ENCODE results near the gene MLANA. TPM values are rescaled to one million over a fixed set of nuclear protein-coding genes. Genes with fewer than 3 reads are reported as not detected.

The MLANA gene
- polyA plus RNA-seq, 1 donor from 2014 or later, result not detected

DNA sequence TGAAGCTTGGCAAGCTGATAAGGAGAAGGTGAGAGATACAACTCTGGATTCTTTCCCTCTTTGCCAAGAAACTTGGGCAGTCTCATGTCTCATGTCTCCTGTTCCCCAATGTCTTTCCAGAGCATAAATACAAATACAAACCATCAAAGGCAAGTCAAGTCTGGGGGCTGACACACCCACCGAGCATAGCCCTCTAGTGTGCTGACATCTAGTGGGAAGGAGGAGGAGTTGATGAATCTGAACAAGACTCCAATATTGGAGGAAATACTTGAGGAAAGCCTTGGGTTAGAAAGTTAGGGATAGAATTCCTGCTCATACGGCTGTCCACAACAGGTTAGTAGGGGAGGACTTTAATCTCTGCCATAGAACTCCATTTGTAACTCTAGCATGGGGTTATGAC lies 8.6 kb downstream of the MLANA start:
- no peaks in the 10 kb centered on the region for H3K9me3 ChIP-seq (ENCODE audit: low read length)
- no peaks in the 10 kb centered on the region for H3F3A ChIP-seq (ENCODE audit: insufficient read depth, low read length, poor library complexity, severe bottlenecking)
- H3K36me3 ChIP-seq (ENCODE audit: insufficient read depth, low read length), result no peaks in the 10 kb centered on the region
- no peaks in the 10 kb centered on the region for H3K27me3 ChIP-seq (ENCODE audit: insufficient read depth, low read depth, low read length)
- H3K9me2 ChIP-seq (ENCODE audit: insufficient read depth, low read length), result no peaks in the 10 kb centered on the region
- H3K4me2 ChIP-seq (ENCODE audit: low read length), result no peak overlapping the region
- H4K20me1 ChIP-seq (ENCODE audit: insufficient read depth), result no peaks in the 10 kb centered on the region
- TF ChIP-seq POLR2AphosphoS5 (IDR thresholded peaks at IDR 0.05), result no peak
- no peak overlapping the region for H2AFZ ChIP-seq (ENCODE audit: low read depth, low read length)
- no peaks in the 10 kb centered on the region for H3K79me2 ChIP-seq (replicated peaks; ENCODE audit: insufficient read depth, low read length)
- no peak overlapping the region for H3K9ac ChIP-seq (ENCODE audit: low read length)
- H3K27ac ChIP-seq (ENCODE audit: low read length), result no peak overlapping the region
- H3K4me3 ChIP-seq (ENCODE audit: low read length), result no peak overlapping the region

DNA sequence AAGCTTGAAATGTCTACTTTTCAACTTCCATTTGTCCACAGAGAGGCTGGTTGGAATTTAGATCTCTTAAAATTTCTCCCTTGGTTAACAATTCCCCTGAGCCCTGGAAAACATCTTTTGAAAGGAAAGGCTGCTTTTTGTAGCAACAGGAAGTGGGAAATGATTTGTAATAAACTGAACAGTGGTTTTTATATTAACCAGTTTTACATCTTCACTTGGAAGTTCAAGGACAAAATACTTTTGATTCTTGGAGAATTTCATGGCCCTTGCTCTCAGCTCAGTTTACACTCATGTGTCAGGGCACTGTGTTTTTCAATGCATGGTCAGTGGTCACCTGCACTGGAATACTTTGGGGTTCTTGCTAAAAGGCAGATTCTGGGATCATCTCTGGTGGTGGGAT lies 9.9 kb downstream of the MLANA start:
- Histone ChIP-seq H3K36me3 (ENCODE audit: insufficient read depth, low read length) (no peaks in the 10 kb centered on the region), H3K27me3 (ENCODE audit: insufficient read depth, low read depth, low read length) (no peaks in the 10 kb centered on the region), H4K20me1 (ENCODE audit: insufficient read depth) (no peaks in the 10 kb centered on the region), H2AFZ (ENCODE audit: low read depth, low read length) (no peak overlapping the region), H3K27ac (ENCODE audit: low read length) (no peak overlapping the region), H3K4me3 (ENCODE audit: low read length) (no peak overlapping the region), H3K4me2 (ENCODE audit: low read length) (no peak overlapping the region), H3K9me3 (ENCODE audit: low read length) (no peaks in the 10 kb centered on the region), H3K79me2 (replicated peaks; ENCODE audit: insufficient read depth, low read length) (no peaks in the 10 kb centered on the region), H3F3A (ENCODE audit: insufficient read depth, low read length, poor library complexity, severe bottlenecking) (no peaks in the 10 kb centered on the region), H3K9me2 (ENCODE audit: insufficient read depth, low read length) (no peaks in the 10 kb centered on the region), H3K9ac (ENCODE audit: low read length) (no peak overlapping the region)
- no peak for TF ChIP-seq MXI1 (conservative IDR thresholded peaks at IDR 0.05; ENCODE audit: poor library complexity, severe bottlenecking)
- no peak for TF ChIP-seq EP300 (conservative IDR thresholded peaks at IDR 0.05; ENCODE audit: poor library complexity, severe bottlenecking)

DNA sequence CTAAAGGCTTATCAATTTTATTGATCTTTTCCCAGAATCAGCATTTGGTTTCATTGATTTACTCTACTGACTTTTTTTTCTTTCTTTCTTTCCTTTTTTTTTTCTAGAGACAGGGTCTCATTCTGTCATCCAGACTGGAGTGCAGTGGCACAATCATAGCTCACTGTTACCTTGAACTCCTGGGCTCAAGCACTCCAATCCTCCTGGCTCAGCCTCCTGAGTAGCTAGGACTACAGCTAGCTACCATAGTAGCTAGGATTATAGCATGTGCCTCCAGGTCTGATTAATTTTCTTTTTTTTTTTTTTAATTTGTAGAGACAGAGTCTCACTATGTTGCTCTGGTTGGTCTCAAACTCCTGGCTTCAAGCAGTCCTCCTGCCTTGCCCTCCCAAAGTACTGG lies 11.7 kb downstream of the MLANA start:
- Histone ChIP-seq H3K4me2 (ENCODE audit: low read length) (no peak overlapping the region), H3K9me3 (ENCODE audit: low read length) (no peaks in the 10 kb centered on the region), H3F3A (ENCODE audit: insufficient read depth, low read length, poor library complexity, severe bottlenecking) (no peaks in the 10 kb centered on the region), H3K36me3 (ENCODE audit: insufficient read depth, low read length) (no peaks in the 10 kb centered on the region), H3K4me3 (ENCODE audit: low read length) (no peak overlapping the region), H3K27ac (ENCODE audit: low read length) (no peak overlapping the region), H3K9ac (ENCODE audit: low read length) (no peak overlapping the region), H3K27me3 (ENCODE audit: insufficient read depth, low read depth, low read length) (no peaks in the 10 kb centered on the region), H3K9me2 (ENCODE audit: insufficient read depth, low read length) (no peaks in the 10 kb centered on the region), H4K20me1 (ENCODE audit: insufficient read depth) (no peaks in the 10 kb centered on the region), H2AFZ (ENCODE audit: low read depth, low read length) (no peak overlapping the region), H3K79me2 (replicated peaks; ENCODE audit: insufficient read depth, low read length) (no peaks in the 10 kb centered on the region)
- TF ChIP-seq SMC3 (conservative IDR thresholded peaks at IDR 0.05; ENCODE audit: poor library complexity) (no peak), RAD21 (conservative IDR thresholded peaks at IDR 0.05) (no peak), POLR2AphosphoS5 (IDR thresholded peaks at IDR 0.05) (no peak), EP300 (conservative IDR thresholded peaks at IDR 0.05; ENCODE audit: poor library complexity, severe bottlenecking) (no peak), MXI1 (conservative IDR thresholded peaks at IDR 0.05; ENCODE audit: poor library complexity, severe bottlenecking) (no peak), TAF1 (IDR thresholded peaks at IDR 0.05; ENCODE audit: low read depth) (no peak), EZH2 (IDR thresholded peaks at IDR 0.05; ENCODE audit: borderline replicate concordance, insufficient read depth, low read length, poor library complexity, severe bottlenecking) (no peak)
- TF ChIP-seq, protein P1, sequence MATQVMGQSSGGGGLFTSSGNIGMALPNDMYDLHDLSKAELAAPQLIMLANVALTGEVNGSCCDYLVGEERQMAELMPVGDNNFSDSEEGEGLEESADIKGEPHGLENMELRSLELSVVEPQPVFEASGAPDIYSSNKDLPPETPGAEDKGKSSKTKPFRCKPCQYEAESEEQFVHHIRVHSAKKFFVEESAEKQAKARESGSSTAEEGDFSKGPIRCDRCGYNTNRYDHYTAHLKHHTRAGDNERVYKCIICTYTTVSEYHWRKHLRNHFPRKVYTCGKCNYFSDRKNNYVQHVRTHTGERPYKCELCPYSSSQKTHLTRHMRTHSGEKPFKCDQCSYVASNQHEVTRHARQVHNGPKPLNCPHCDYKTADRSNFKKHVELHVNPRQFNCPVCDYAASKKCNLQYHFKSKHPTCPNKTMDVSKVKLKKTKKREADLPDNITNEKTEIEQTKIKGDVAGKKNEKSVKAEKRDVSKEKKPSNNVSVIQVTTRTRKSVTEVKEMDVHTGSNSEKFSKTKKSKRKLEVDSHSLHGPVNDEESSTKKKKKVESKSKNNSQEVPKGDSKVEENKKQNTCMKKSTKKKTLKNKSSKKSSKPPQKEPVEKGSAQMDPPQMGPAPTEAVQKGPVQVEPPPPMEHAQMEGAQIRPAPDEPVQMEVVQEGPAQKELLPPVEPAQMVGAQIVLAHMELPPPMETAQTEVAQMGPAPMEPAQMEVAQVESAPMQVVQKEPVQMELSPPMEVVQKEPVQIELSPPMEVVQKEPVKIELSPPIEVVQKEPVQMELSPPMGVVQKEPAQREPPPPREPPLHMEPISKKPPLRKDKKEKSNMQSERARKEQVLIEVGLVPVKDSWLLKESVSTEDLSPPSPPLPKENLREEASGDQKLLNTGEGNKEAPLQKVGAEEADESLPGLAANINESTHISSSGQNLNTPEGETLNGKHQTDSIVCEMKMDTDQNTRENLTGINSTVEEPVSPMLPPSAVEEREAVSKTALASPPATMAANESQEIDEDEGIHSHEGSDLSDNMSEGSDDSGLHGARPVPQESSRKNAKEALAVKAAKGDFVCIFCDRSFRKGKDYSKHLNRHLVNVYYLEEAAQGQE (IDR thresholded peaks at IDR 0.05; ENCODE audit: borderline replicate concordance), result no peak
- TF ChIP-seq, protein P2, sequence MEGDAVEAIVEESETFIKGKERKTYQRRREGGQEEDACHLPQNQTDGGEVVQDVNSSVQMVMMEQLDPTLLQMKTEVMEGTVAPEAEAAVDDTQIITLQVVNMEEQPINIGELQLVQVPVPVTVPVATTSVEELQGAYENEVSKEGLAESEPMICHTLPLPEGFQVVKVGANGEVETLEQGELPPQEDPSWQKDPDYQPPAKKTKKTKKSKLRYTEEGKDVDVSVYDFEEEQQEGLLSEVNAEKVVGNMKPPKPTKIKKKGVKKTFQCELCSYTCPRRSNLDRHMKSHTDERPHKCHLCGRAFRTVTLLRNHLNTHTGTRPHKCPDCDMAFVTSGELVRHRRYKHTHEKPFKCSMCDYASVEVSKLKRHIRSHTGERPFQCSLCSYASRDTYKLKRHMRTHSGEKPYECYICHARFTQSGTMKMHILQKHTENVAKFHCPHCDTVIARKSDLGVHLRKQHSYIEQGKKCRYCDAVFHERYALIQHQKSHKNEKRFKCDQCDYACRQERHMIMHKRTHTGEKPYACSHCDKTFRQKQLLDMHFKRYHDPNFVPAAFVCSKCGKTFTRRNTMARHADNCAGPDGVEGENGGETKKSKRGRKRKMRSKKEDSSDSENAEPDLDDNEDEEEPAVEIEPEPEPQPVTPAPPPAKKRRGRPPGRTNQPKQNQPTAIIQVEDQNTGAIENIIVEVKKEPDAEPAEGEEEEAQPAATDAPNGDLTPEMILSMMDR (IDR thresholded peaks at IDR 0.05; ENCODE audit: poor library complexity, severe bottlenecking), result no peak
